ENCODE data around the gene CARMIL3. TPM values are rescaled to one million over a fixed set of nuclear protein-coding genes. Genes with fewer than 3 reads are reported as not detected.

The CARMIL3 gene
- total RNA-seq, 2 donors from 2014 or later = 0.29 to 2.1 TPM

DNA sequence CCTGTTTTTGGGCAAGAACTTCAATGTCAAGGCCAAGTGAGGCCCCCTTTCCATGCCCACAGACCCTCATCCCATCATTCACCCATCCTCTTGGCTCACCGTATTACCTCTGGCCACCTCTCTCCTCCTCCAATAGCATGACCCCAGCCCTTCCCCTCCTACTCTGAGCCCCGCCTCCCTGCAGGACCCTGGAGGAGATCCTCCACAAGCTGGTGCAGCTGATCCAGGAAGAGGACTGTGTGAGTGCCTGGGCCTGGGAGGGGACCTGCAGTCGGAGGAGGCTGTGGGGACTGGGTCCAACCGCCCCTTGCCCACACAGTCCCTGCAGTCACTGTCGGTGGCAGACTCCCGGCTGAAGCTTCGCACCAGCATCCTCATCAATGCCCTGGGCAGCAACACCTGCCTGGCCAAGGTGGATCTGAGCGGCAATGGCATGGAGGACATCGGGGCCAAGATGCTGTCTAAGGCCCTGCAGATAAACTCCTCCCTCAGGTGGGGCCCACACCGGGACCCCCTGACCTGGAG is 7.2 kb downstream of the CARMIL3 start:
- TF ChIP-seq CTCF (IDR thresholded peaks at IDR 0.05) = no peak
- H3K4me3 ChIP-seq = no peak overlapping the region
- H3K36me3 ChIP-seq = no peaks in the 10 kb centered on the region
- no peak overlapping the region for H3K9ac ChIP-seq (ENCODE audit: low read depth in 2 of 2, low read length in 2 of 2)
- intact Hi-C loops (cut with DNase I) = loop anchor here (2.0 kb wide), 2 partner anchors 32 to 52 kb away; no protein-coding TSS in a partner anchor
- no peaks in the 10 kb centered on the region for H3K27me3 ChIP-seq
- H3K9me3 ChIP-seq = no peaks in the 10 kb centered on the region
- no peak overlapping the region for H3K27ac ChIP-seq
- no peak for DNase-seq
- no peaks in the 10 kb centered on the region for H3K4me1 ChIP-seq

DNA sequence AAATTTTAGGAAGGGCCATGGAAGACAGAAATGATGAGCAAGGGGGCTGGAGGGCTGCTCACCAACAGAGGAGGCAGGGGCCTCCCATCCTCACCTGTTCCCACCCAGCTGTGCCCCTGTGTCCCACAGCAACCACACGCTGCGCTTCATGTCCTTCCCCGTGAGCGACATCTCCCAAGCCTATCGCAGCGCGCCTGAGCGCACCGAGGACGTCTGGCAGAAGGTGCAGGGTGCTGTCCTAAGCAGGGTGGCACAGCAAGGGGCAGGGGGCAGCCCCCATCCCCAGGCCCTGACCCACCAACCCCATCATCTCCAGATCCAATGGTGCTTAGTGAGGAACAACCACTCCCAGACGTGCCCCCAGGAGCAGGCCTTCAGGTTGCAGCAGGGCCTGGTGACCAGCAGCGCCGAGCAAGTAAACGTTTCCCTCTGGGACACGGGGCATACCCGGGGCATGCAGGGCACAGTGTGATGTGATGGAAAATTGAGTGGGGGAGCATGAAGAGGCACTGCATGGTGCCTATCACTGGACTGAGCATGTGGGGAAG is 8.1 kb downstream of the CARMIL3 start:
- no peak overlapping the region for H3K27ac ChIP-seq
- no peaks in the 10 kb centered on the region for H3K36me3 ChIP-seq
- intact Hi-C loops (cut with DNase I) = loop anchor here (2.0 kb wide), 2 partner anchors 31 to 51 kb away; no protein-coding TSS in a partner anchor
- no peak for DNase-seq
- H3K9ac ChIP-seq (ENCODE audit: low read depth in 2 of 2, low read length in 2 of 2) = no peak overlapping the region
- no peak for TF ChIP-seq CTCF (IDR thresholded peaks at IDR 0.05)
- no peaks in the 10 kb centered on the region for H3K4me1 ChIP-seq
- H3K27me3 ChIP-seq = no peaks in the 10 kb centered on the region
- no peak overlapping the region for H3K4me3 ChIP-seq
- no peaks in the 10 kb centered on the region for H3K9me3 ChIP-seq

DNA sequence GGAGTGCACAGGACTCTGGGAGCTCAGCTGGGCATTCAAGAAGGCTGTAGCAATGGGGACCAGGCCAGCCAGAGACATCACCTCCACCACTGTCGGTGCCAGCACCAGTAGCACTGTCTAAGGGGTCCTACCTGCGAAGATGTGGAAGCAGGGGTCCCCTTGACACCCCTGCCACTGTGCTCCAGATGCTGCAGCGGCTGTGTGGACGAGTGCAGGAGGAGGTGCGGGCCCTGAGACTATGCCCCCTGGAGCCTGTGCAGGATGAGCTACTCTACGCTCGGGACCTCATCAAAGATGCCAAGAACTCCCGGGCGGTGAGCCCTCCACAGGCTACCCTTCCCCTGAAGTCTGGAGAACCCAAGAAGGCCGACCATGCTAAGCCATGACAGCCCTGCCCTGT is 8.6 kb downstream of the CARMIL3 start:
- Histone ChIP-seq H3K4me1 (no peaks in the 10 kb centered on the region), H3K36me3 (no peaks in the 10 kb centered on the region), H3K27ac (no peak overlapping the region), H3K27me3 (no peaks in the 10 kb centered on the region), H3K9me3 (no peaks in the 10 kb centered on the region), H3K9ac (ENCODE audit: low read depth in 2 of 2, low read length in 2 of 2) (no peak overlapping the region), H3K4me3 (no peak overlapping the region)
- no peak for DNase-seq
- intact Hi-C loops (cut with DNase I) = no loop called here
- TF ChIP-seq CTCF (IDR thresholded peaks at IDR 0.05) = no peak

DNA sequence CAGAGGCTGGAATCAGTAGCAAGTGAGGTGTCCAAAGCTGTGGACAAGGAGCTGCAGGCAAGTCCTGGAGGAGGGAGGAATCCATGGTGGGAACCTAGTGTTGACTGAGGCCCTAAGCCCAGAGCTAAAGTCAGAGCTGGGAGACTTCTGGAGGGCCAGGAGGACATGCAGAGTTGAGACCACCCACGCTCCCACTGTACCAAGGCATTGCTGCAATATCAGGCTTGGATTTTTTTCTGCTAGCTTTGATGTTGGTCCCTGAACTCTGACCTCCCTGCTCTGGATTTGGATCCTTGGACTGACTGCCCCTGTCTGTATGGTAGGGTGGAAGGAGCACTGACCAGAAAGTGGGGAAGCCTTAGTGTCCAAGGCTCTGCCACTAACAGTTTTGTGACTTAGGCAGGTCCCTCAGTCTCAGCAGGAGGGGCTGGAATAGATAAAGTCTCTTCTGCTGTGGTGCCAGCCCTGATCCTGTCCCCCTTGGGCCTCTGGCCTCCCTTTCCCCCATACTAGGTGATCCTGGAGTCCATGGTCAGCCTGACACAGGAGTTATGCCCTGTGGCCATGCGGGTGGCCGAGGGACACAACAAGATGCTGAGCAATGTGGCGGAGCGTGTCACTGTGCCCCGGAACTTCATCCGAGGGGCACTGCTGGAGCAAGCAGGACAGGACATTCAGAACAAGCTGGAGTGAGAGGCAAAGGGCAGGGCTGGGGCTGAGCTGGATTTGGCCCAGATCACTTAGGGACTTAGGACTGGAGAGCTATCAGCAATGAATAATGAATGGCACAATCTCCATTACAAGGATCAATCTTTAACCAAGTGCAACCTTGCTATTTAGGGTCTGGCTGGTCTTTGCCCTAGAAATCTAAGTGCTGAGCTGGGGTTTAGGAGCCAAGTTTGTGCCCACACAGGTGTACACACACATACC is 9.4 kb downstream of the CARMIL3 start:
- TF ChIP-seq CTCF (IDR thresholded peaks at IDR 0.05) = no peak

DNA sequence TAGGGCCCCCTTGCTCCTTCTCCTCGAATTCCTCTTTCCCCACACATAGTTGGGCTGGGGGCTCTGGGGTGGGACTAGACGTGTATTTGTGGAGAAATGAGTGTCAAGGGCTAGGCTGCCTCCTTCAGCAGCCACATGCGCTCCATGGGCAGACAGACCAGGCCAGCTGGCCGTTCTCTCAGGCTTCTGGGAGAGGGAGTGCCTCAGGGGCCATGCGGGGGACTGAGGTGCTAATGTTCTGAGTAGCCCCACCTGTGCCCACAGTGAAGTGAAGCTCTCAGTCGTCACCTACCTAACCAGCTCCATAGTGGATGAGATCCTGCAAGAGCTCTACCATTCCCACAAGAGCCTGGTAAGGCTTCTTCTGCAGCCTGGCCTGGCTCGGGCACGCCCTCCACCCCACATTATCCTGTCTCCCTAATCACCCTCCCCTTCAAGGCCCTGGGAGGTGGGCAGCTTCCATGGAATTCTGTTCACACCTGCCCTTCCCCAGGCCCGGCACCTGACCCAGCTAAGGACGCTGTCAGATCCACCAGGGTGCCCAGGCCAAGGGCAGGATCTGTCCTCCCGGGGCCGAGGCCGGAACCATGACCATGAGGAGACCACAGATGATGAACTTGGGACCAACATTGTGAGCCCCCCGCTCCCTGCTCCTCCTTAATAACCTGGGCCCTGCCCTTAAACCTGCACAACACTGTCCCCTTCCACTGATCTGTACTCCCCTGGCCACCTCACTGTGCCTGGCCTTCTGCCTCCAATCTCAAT is 10.6 kb downstream of the CARMIL3 start:
- intact Hi-C loops (cut with DNase I) = no loop called here
- Histone ChIP-seq H3K9ac (ENCODE audit: low read depth in 2 of 2, low read length in 2 of 2) (no peak overlapping the region), H3K27me3 (no peaks in the 10 kb centered on the region), H3K36me3 (no peaks in the 10 kb centered on the region), H3K4me1 (peaks cover 5% of the 10 kb centered on the region), H3K9me3 (no peaks in the 10 kb centered on the region), H3K4me3 (no peak overlapping the region), H3K27ac (no peak overlapping the region)
- TF ChIP-seq CTCF (IDR thresholded peaks at IDR 0.05) = no peak
- DNase-seq = no peak

More for the DNA sequence above, 9.4 kb downstream of the CARMIL3 start:
- no peak for DNase-seq
- no peaks in the 10 kb centered on the region for H3K27me3 ChIP-seq
- H3K36me3 ChIP-seq = no peaks in the 10 kb centered on the region
- no peak overlapping the region for H3K4me3 ChIP-seq
- intact Hi-C loops (cut with DNase I) = no loop called here
- no peaks in the 10 kb centered on the region for H3K4me1 ChIP-seq
- H3K27ac ChIP-seq = no peak overlapping the region
- H3K9ac ChIP-seq (ENCODE audit: low read depth in 2 of 2, low read length in 2 of 2) = no peak overlapping the region
- H3K9me3 ChIP-seq = no peaks in the 10 kb centered on the region
